Astrocyte (in vitro differentiated cells and primary cell): ENCODE measurements around the gene CCDC187.

Experiments used
- CTCF ChIP-seq: IDR thresholded peaks from 2 replicates; pipeline ENCODE4 v1.5.1; 2011; ENCODE audit warnings: low read depth, mild to moderate bottlenecking, inconsistent platforms, low read length, moderate library complexity; ENCODE audit not compliant: insufficient read depth
- EZH2 ChIP-seq: IDR thresholded peaks from 2 replicates; pipeline ENCODE4 v1.6.1; 2012; ENCODE audit warnings: mild to moderate bottlenecking, low read length, inconsistent platforms; ENCODE audit not compliant: insufficient read depth

- TF ChIP-seq CTCF: no peak
- no peak for TF ChIP-seq EZH2
These were observed 16.9 kb downstream of the CCDC187 start for GRCh38 chr9:136286987-136287379.
